Measurements from ENCODE around the gene DLK1.

Gene DLK1

DNA sequence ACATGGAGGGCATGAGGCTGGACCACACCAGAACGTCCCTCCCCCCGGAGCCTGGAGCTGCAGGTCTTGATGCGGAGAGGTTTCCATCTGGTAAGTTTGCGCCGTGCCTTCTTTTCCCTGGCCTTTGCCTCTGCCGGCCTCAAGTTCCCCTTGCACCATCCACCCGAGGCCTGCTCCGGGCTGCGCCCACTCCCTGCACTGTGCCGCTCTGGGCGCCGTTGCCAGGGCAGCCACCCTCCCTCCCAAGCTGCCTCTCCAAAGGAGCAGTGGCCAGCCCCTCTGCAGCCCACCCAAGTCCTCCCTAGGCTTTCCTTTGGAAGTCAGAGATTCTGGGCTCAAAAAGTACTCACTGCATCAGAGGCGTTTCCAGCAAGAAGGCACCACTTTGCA lies 53.0 kb downstream of the DLK1 start:
- no peak for DNase-seq

DNA sequence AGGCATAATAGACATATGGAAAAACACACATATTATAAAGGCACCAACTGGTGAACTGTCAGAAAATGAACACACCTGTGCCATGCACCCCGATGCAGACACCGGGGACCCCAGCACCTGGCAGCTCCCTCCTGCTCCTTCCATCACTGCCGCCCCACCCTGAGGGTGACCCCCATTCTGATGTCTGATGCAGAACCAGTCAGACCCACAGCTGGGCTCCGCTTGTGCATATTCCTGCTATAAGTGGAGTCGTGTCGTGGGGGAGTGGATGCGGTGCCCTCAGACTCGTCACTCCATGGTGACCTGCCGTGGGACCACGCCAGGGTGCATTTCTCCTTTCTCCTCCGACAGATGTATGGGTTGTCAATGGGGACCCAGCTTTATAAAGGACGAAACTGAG lies 53.6 kb downstream of the DLK1 start:
- DNase-seq, result no peak

DNA sequence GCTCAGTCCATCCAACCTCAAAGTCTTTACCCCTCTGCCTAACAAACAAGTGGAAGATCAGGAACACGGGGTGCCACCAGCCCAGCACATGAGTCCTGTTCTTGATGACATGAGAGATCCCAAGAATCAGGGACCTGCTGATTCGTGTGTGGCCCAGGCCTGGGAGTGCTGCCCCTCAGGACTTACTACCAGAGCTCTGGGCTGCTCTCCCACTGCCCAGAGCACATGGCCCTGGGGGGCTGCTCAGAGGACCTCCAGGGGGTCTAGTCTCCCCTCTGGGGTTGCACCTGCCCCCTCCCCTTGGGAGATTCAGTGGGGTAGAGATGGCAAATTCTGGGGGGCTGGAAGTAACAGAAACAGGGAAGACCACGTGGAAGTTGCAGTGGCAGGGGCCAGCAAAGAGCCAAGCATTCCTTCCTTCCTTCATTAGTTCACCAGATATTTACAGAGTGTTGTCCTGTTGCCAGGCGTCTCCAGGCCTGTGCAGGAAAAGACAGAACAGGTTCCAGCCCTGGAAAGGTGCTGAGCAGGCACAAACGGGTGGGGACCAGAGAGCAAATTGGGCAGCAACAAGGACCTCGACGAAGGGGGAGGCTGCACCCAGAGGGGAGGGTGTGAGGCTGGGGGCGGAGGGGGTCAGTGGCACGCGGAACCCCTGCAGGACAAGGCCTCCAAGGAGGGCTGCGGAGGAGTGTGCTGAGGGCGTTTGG lies 54.1 kb downstream of the DLK1 start:
- DNase-seq, result no peak

DNA sequence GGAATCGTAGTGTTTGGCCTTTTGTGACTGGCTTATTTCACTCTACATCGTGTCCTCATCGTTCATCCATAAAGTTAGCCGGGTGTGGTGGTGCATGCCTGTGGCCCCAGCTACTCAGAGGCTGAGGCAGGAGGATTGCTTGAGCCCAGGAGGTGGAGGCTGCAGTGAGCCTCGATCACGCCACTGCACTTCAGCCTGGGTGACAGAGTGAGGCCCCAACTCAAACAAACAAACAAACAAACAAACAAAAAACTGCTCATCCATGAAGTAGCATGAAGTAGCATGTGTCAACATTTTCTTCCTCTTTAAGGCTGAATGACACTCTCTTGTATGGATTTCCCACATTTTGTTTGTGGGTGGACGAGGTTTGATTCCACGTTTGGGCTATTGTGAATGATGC lies 55.3 kb downstream of the DLK1 start:
- DNase-seq, result no peak

DNA sequence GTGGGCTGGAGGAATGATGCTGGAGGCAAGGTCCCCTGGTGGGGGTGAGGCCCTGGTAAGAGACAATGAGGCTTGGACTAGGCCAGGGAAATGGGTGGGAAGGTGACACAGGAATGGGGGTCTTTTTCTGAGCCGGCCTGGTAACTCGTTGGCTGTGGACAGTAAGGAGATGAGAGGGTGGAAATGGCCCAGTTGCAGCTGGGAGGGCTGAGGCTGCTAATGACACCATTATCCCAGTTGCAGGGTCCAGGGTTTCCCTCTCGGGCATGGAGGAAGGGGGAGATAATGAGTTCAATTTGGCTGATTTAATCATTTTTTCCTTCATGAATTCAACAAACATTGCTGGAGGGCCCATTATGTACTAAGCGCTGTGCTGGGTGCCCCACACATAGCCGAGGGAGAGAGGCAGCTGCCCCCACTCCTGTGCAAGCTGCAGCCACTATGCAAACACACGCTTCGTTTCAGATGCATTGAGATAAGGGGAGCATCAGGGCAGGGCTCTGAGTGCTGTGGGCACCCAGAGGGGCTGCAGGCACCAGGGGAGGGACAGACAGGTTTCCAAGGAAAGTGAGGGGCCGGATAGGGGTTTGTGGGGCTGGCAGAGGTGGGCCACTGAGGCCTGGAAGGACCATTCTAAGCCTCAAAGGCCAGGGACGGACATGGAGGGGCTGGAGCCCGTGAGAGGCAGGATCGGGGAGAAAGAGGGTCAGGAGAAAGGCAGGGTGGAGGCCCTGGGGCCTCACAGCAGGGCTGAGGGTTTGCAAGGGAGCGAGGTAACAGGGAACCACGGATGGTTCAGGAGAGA lies 56.0 kb downstream of the DLK1 start:
- no peak for DNase-seq

DNA sequence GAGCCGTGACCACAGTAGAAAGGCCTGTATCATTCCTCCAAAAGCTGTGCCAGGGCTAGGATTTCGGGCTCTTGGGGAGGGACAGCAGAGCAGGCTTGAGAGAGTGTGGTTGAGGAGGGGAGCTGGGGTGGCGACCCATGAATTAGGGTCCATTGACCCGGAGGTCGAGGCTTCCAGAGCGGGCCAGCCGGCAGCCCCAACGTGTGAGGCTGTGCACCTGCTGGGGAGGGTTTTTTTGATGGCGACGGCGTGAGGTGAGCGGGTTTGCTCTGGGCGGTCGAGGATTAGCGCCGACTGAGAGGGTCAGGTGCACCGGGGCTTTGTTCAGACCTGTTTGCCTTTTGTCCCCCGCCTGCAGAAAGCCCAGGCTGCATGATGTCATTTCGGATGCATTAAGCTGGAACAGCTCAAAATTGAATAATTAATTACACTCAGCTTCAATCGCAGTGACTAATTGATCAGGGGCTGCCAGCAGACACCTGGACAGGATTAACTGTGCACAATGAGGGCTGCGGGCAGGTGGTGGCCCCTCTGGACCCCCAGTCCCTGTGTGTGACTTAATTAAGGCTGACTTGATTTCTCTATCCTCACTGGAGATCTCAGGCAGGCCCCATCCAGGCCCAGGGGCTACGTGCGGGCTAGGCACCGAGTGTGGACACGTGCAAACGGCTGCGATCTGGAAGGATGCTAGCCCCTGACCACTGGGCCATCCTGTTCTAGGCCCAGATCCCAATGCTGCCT lies 57.1 kb downstream of the DLK1 start:
- no peak for DNase-seq

DNA sequence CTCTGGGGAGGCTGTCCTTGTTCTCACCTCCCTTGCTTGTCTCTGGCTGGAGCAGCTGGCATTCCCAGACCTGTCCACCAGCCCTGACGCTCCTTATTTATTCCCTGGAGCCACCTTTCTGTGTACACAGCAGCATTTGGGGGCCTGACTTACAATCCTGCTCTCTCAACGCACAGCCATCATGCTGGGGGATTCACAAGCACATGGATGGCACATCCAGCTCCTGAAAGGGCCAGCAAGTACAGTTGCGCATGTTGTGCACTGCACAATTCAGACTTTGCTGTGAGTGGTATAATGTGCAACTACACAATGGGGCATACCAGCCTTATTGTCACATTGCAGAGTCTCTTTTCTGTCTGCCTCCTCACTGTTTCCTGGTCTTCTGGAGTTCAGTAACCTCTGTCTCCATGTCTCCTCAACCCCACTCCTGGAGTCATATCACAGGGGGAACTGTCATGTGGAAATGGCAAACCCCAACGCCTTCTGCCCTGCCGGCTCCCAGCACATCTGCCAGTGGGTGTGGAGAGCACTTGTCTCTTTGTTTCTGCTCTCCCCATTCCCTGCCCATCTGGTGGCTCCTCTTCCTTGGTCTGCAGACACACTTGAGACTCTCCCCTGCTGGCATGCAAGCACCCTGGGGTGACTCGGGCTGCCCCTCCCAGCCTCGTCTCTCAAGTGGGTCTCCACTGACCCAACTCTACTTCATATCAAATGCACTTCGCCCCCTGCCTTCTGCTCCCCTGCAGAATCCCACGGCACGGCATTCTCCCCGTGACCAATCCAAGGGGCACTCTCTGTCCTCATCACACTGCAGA lies 58.0 kb downstream of the DLK1 start:
- DNase-seq, result no peak

DNA sequence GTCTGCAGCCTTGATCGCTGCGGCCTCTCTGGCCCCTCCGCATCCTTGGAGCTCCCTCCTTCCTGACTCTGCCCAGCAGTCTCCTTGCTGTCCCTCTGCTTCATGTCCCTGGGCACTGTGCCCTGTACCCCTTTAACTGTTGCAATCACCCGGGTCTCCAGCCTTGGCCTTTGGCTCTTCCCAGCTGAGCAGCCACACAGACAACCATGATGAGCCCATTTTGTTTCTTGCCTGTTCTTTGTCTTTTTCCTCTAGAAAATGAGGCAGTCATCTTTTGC lies 58.6 kb downstream of the DLK1 start:
- no peak for DNase-seq

DNA sequence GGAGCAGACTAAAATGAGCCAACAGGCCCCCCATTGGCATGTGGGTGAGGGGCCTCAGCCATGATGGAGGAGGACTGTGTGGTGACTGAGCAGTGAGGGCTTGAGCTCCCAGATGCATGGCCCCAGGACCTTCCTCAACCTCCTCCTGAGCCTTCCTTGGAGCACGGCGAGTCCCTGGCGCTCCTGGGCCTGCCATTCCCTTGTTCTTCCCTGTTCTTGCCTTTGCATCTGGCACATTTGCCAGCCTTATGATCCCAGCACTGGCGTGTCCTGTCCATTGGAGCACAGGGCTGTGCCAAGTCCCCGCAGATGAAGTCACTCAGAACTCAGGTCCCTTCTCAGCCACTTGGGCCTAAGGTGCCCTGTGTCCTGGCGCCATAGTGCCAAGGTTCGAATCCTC lies 58.9 kb downstream of the DLK1 start:
- no peak for DNase-seq

DNA sequence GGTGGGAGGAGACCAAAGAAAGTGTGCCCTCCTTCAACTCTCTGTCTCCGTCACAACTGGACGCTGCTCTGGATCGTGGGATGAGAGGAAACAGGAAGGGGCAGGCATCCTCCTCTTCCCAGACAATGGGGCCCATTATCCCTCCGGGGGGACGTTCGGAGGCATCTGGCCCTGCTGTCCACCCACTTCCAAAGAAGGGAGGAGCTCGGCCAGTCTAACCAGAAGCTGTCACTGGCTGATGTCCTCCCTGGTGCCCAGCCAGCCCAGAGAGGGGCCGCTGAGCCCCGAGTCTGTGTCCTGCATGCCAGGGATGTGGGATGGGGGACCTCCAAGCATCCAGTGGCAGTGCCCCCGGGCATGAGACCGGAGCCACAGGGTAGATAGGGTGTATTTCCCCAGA lies 59.4 kb downstream of the DLK1 start:
- no peak for DNase-seq

DNA sequence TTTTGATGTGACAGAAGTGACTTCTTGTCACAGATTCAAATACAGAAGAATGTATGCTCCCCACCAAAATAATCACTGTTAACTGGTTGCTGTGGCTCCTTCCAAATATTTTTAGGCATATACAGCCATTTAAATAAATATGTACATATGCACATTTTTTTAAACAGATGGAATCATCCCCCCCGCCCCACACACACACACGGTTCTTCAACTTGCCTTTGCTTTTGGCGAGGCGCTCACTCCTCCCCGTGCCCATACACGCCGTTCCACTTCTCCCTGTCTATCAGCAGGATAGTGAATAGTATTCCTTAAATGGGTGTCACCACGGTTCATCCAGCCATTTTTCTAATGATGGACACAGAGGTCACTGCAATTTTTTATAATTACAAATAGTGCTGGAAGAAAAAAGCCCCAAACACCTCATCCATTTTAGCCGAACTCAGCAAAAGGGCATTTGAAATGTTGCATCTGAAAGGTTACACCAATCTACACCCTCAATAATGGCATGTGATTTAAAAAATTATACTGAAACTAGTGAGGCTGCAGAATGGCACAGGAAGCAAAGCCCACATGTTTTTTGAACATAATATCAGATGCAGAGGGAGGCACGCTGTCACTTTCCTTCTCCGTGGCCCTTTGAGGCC lies 60.0 kb downstream of the DLK1 start:
- DNase-seq, result no peak

DNA sequence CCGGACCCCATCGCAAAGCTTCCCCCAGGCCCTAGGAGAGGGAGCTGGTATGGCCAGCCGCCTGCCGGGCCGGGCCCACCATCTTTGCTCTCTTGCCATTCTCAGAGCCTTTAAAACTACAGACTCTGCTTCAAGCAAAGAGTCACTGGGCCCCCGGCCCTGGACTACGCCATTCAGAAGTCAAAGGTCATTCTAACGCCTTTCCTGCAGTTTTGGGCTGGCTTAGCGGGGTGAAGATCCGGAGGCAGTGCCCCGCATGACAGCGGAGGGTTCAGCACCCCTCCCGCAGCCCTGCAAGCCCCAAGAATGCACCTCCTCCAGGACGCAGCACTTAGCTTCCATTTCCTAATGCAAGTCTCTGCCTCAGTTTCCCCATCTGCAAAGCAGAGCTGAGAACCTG lies 61.0 kb downstream of the DLK1 start:
- no peak for DNase-seq
